IPS-18a (cell line): Measurements from ENCODE around the gene TMEM145.

Experiments
- H3K27ac ChIP-seq: one replicate; pipeline ENCODE4 v1.5.1; 2013; ENCODE audit warnings: low read length
- H3K27me3 ChIP-seq: one replicate; pipeline ENCODE4 v1.6.1; 2013; ENCODE audit warnings: mild to moderate bottlenecking, low read length; ENCODE audit not compliant: control insufficient read depth, insufficient read depth
- H3K36me3 ChIP-seq: one replicate; pipeline ENCODE4 v1.6.1; 2013; ENCODE audit warnings: low read depth, low read length; ENCODE audit not compliant: control insufficient read depth
- H3K4me1 ChIP-seq: one replicate; pipeline ENCODE4 v1.6.1; 2013; ENCODE audit warnings: low read depth, low read length; ENCODE audit not compliant: control insufficient read depth
- H3K4me3 ChIP-seq: one replicate; pipeline ENCODE4 v1.5.1; 2013; ENCODE audit warnings: low read length
- H3K9ac ChIP-seq: one replicate; pipeline ENCODE4 v1.6.1; 2013; ENCODE audit warnings: mild to moderate bottlenecking, low read length, moderate library complexity
- H3K9me3 ChIP-seq: one replicate; pipeline ENCODE4 v1.6.1; 2013; ENCODE audit warnings: low read depth, low read length; ENCODE audit not compliant: control insufficient read depth

The TMEM145 gene

DNA sequence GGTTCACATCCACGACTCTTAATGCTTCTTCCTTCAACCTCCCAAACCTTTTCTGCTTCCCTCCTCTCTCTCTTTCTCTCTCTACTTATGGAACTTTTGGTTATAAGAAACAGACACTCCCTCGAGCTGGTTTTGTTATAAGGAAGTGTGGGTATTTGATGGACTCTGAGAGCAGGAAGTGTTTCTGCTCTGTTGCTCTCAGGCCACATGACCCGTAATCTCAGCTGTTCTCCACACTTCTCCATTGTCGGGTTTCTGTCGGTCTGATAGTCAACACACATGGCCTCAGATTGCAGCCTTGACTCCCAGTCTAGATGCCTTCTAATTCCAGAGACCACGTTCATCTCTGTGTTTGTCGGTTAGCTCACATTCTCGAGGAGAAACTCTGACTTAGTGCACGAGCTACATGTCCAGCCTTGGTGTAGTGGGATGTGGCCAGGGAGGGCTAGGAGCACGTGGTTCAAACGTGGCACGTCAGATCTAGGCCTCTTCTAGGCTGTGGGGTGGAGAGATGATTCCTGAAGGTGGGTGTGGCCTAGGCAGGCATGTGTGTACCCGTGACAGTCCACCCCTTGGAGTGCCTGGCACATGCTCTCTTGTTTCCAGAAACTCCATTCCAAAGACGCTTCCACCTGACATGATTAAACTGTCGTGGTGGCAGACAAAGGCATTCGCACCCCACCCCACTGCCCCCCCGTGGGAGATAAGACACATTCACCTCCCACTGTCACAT lies 50.7 kb downstream of the TMEM145 start:
- H3K4me3 ChIP-seq, result no peak overlapping the region
- no peak overlapping the region for H3K27ac ChIP-seq
- H3K27me3 ChIP-seq, result no peaks in the 10 kb centered on the region
- H3K4me1 ChIP-seq, result no peaks in the 10 kb centered on the region
- no peaks in the 10 kb centered on the region for H3K9me3 ChIP-seq
- H3K9ac ChIP-seq, result no peak overlapping the region
- no peaks in the 10 kb centered on the region for H3K36me3 ChIP-seq

- Histone ChIP-seq H3K27me3 (no peaks in the 10 kb centered on the region), H3K9me3 (no peaks in the 10 kb centered on the region), H3K4me3 (no peak overlapping the region), H3K9ac (no peak overlapping the region), H3K4me1 (peaks cover 21% of the 10 kb centered on the region), H3K36me3 (no peaks in the 10 kb centered on the region), H3K27ac (no peak overlapping the region)
These were observed 53.6 kb downstream of the TMEM145 start for GRCh38 chr19:42366673-42367072.

DNA sequence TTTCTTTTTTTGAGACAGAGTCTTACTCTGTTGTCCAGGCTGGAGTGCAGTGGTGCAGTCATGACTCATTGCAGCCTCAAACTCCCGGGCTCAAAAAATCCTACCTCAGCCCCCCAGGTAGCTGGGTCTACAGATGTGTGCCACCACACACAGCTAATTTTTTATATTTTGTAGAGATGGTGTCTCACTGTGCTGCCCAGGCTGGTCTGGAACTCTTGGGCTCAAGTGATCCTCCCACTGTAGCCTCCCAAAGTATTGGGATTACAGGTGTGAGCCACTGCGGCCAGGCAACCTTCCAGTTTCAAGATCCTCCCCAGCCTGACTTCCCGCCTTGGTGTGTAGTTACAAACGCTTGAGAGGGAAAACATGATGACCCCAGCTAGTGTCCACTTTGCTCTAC lies 54.8 kb downstream of the TMEM145 start:
- Histone ChIP-seq H3K4me3 (no peak overlapping the region), H3K9me3 (no peaks in the 10 kb centered on the region), H3K9ac (no peak overlapping the region), H3K36me3 (no peaks in the 10 kb centered on the region), H3K27me3 (no peaks in the 10 kb centered on the region), H3K4me1 (peaks cover 21% of the 10 kb centered on the region), H3K27ac (no peak overlapping the region)

DNA sequence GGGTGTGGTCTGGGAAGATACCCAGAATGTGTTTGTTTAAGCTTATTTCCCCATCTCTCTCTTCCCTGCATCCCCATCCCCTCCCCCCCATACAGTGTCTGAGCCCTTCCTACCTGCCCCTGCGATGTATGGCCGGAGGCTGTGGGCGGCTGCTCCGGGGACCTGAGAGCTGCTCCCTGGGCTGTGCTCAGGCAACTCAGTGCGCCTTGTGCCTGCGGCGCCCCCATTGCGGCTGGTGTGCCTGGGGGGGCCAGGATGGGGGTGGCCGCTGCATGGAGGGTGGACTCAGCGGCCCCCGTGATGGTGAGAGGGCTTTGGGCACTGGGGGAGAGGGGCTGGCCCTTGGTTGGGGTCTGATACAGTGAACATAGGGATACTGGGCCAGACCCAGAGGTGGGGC lies 55.3 kb downstream of the TMEM145 start:
- H3K27me3 ChIP-seq, result no peaks in the 10 kb centered on the region
- H3K4me1 ChIP-seq, result peaks cover 21% of the 10 kb centered on the region
- no peak overlapping the region for H3K27ac ChIP-seq
- no peaks in the 10 kb centered on the region for H3K36me3 ChIP-seq
- H3K4me3 ChIP-seq, result no peak overlapping the region
- H3K9me3 ChIP-seq, result no peaks in the 10 kb centered on the region
- no peak overlapping the region for H3K9ac ChIP-seq

- Histone ChIP-seq H3K4me3 (no peak overlapping the region), H3K27ac (no peak overlapping the region), H3K9me3 (no peaks in the 10 kb centered on the region), H3K27me3 (no peaks in the 10 kb centered on the region), H3K9ac (no peak overlapping the region), H3K36me3 (no peaks in the 10 kb centered on the region), H3K4me1 (peaks cover 21% of the 10 kb centered on the region)
These were observed 55.7 kb downstream of the TMEM145 start for GRCh38 chr19:42368765-42369164.

- Histone ChIP-seq H3K4me1 (peaks cover 21% of the 10 kb centered on the region), H3K27ac (no peak overlapping the region), H3K4me3 (no peak overlapping the region), H3K36me3 (no peaks in the 10 kb centered on the region), H3K9ac (peak overlapping the region; percentile 22), H3K9me3 (no peaks in the 10 kb centered on the region), H3K27me3 (no peaks in the 10 kb centered on the region)
These were observed 56.4 kb downstream of the TMEM145 start for GRCh38 chr19:42369433-42370067.

- H3K9me3 ChIP-seq, result no peaks in the 10 kb centered on the region
- peak overlapping the region; percentile 22 for H3K9ac ChIP-seq
- H3K36me3 ChIP-seq, result peaks cover 3% of the 10 kb centered on the region
- H3K4me1 ChIP-seq, result peaks cover 21% of the 10 kb centered on the region
- peak overlapping the region; percentile 13 for H3K4me3 ChIP-seq
- no peaks in the 10 kb centered on the region for H3K27me3 ChIP-seq
- H3K27ac ChIP-seq, result no peak overlapping the region
These were observed 57.0 kb downstream of the TMEM145 start for GRCh38 chr19:42370068-42370520.

DNA sequence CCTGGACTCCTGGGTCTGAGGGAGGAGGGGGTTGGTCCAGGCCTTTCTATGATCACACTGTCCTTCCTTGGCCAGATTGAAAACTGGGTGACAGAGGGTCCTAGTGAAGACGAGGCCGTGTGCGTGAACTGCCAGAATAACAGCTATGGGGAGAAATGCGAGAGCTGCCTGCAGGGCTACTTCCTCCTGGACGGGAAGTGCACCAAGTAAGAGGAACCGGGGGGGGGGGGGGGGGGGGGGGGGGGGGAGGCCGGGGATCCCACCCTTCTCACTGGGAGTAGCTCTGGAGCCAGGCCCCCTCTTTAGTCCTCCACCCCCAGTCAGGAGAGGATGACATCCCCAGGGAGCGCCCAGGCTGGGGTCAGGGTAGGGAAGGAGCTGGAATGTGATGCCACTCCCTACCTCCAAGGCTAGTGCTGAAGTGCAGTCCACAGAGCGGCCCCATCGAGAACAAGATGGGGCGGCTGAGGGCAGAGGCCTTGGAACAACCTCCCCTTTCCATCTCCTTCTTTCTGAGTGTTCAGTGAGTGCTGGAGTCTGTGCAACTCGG lies 57.6 kb downstream of the TMEM145 start:
- Histone ChIP-seq H3K9me3 (no peaks in the 10 kb centered on the region), H3K27ac (no peak overlapping the region), H3K4me3 (peak overlapping the region; percentile 13), H3K27me3 (no peaks in the 10 kb centered on the region), H3K9ac (no peak overlapping the region), H3K36me3 (peaks cover 5% of the 10 kb centered on the region), H3K4me1 (peaks cover 21% of the 10 kb centered on the region)
